ENCODE measurements around the gene CCDC15. TPM values are rescaled to one million over a fixed set of nuclear protein-coding genes. Genes with fewer than 3 reads are reported as not detected.

Gene CCDC15
- total and polyA plus RNA-seq, 2 of the 4 experiments (the other 2 are of a cell fraction): 1.1 to 2.0 TPM

DNA sequence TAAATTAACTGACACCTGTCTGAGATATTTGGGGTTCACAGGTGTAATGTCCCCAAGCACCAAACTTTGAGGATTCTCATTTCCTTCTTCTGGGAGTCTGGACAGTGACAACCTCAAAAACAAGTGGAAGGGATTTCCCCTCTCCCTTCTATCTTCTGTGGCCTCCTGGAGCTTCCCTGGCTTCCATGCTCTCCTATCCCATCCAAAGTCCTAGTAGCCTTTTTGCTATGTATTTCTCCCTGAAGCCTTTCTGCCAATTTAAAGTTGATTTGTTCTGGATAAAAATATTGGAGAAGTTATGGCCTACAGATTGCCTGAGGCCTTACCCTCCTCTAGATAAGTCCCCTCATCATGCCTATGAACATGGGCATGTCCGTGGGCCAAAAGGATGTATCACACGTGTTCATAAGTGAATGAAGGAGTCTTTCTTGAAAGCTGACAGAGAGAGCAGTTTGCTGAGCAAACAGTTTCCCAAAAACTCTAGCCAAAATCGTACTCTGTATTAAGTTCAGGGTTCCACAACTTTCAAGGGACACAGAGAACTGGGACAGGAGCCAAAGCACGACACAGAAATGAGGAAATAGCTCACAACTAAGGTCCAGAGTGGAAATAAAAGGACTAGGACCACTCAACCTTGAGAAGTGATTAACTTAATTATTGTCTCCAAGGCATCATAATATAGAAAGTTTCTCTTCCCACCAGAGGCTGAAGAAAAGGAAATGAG lies 24.9 kb upstream of the CCDC15 start:
- Histone ChIP-seq H2BK20ac (ENCODE audit: low read depth, low read length) (no peak overlapping the region), H4K20me1 (ENCODE audit: insufficient read depth, low read length) (no peaks in the 10 kb centered on the region), H3K9me1 (ENCODE audit: insufficient read depth, low read length) (peaks cover under 1% of the 10 kb centered on the region; the same call in 1 of the 2 replicates), H3K36me3 (ENCODE audit: control insufficient read depth, insufficient read depth, low read length) (no peaks in the 10 kb centered on the region), H2AK5ac (ENCODE audit: low read depth, low read length) (no peak overlapping the region), H3K4me3 (ENCODE audit: insufficient read depth, low read depth, low read length) (no peak overlapping the region), H3K27ac (ENCODE audit: insufficient read depth, low read length) (no peak overlapping the region), H2AK9ac (replicated peaks; ENCODE audit: low read depth, low read length, poor library complexity) (no peak overlapping the region), H4K91ac (ENCODE audit: insufficient read depth, low read depth, low read length) (no peak overlapping the region), H4K8ac (ENCODE audit: low read depth in 2 of 2, low read length in 2 of 2) (no peak overlapping the region), H3K79me1 (ENCODE audit: low read depth in 1 of 2, low read length in 2 of 2) (no peaks in the 10 kb centered on the region), H2AFZ (replicated peaks; ENCODE audit: low read length, poor library complexity) (no peak overlapping the region), H3K27me3 (ENCODE audit: control insufficient read depth, insufficient read depth, low read length) (no peaks in the 10 kb centered on the region), H2BK15ac (ENCODE audit: low read depth, low read length) (no peak overlapping the region), H3K14ac (replicated peaks; ENCODE audit: low read depth, low read length) (no peak overlapping the region), H4K5ac (ENCODE audit: low read depth, low read length) (no peak overlapping the region), H3K4me2 (ENCODE audit: low read depth, low read length) (no peak overlapping the region), H3K4ac (ENCODE audit: low read depth, low read length) (no peak overlapping the region), H3K23ac (ENCODE audit: low read depth, low read length) (peak overlapping the region; percentile 50; the same call in 1 of the 2 replicates), H3K4me1 (ENCODE audit: control insufficient read depth, insufficient read depth, low read length) (0 out of 2 replicates have a peak, but pooled peaks cover 2% of the 10 kb centered on the region), H2BK5ac (ENCODE audit: low read depth, low read length, poor library complexity, severe bottlenecking) (no peak overlapping the region), H3K9me3 (ENCODE audit: control insufficient read depth, insufficient read depth, low read length) (no peaks in the 10 kb centered on the region), H3K56ac (ENCODE audit: extremely low read depth, insufficient read depth, low read length) (no peak overlapping the region), H3K18ac (ENCODE audit: low read depth, low read length) (no peak overlapping the region), H2BK120ac (ENCODE audit: low read depth, low read length) (no peak overlapping the region), H3K9ac (ENCODE audit: low read depth, low read length) (no peak overlapping the region)
- ATAC-seq (ENCODE audit: low read depth): no peak
- intact Hi-C loops (cut with micrococcal nuclease) (no loop called here), in situ Hi-C loops (cut with MboI; ENCODE audit: low sequenced_read_pairs) (no loop called here), dilution Hi-C loops (cut with HindIII; ENCODE audit: low sequenced_read_pairs, unreplicated experiment) (no loop called here)
- POLR2A ChIA-PET (ENCODE audit: unreplicated experiment): no interaction called here
- no peak for DNase-seq
- no CpG with 5 or more reads among the region's 4 CpGs for WGBS, 2 experiments (ENCODE audit: extremely low coverage in 2 of 2, insufficient read length in 1 of 2)
- no TSS peak for BruUV-seq (replicated peaks)
- TF ChIP-seq RCOR1 (IDR thresholded peaks at IDR 0.05; ENCODE audit: insufficient replicate concordance, low read length): no peak
- TF ChIP-seq, protein P1, sequence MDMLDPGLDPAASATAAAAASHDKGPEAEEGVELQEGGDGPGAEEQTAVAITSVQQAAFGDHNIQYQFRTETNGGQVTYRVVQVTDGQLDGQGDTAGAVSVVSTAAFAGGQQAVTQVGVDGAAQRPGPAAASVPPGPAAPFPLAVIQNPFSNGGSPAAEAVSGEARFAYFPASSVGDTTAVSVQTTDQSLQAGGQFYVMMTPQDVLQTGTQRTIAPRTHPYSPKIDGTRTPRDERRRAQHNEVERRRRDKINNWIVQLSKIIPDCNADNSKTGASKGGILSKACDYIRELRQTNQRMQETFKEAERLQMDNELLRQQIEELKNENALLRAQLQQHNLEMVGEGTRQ (IDR thresholded peaks at IDR 0.05; ENCODE audit: low read depth, low read length): no peak
- TF ChIP-seq, protein P2, sequence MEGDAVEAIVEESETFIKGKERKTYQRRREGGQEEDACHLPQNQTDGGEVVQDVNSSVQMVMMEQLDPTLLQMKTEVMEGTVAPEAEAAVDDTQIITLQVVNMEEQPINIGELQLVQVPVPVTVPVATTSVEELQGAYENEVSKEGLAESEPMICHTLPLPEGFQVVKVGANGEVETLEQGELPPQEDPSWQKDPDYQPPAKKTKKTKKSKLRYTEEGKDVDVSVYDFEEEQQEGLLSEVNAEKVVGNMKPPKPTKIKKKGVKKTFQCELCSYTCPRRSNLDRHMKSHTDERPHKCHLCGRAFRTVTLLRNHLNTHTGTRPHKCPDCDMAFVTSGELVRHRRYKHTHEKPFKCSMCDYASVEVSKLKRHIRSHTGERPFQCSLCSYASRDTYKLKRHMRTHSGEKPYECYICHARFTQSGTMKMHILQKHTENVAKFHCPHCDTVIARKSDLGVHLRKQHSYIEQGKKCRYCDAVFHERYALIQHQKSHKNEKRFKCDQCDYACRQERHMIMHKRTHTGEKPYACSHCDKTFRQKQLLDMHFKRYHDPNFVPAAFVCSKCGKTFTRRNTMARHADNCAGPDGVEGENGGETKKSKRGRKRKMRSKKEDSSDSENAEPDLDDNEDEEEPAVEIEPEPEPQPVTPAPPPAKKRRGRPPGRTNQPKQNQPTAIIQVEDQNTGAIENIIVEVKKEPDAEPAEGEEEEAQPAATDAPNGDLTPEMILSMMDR (conservative IDR thresholded peaks at IDR 0.05; ENCODE audit: low read depth, low read length): no peak
- TF ChIP-seq FOS (IDR thresholded peaks at IDR 0.05; ENCODE audit: low read depth, low read length): no peak
- no peak for TF ChIP-seq MAZ (IDR thresholded peaks at IDR 0.05; ENCODE audit: borderline replicate concordance, low read depth, low read length)
- no peak for TF ChIP-seq SMC3 (IDR thresholded peaks at IDR 0.05; ENCODE audit: low read depth, low read length)
- TF ChIP-seq CHD1 (IDR thresholded peaks at IDR 0.05; ENCODE audit: low read depth, low read length): no peak
- no peak for TF ChIP-seq POLR2A (IDR thresholded peaks at IDR 0.05; ENCODE audit: low read depth, low read length)
- TF ChIP-seq CEBPB (IDR thresholded peaks at IDR 0.05; ENCODE audit: low read depth, low read length): no peak
- TF ChIP-seq NFE2L2 (IDR thresholded peaks at IDR 0.05; ENCODE audit: low read depth, low read length): no peak
- no peak for TF ChIP-seq MXI1 (IDR thresholded peaks at IDR 0.05; ENCODE audit: borderline replicate concordance, low read depth, low read length)
- TF ChIP-seq RAD21 (IDR thresholded peaks at IDR 0.05; ENCODE audit: low read length): no peak
- TF ChIP-seq BHLHE40 (IDR thresholded peaks at IDR 0.05; ENCODE audit: low read depth, low read length): no peak
- no peak for TF ChIP-seq RFX5 (IDR thresholded peaks at IDR 0.05; ENCODE audit: low read depth, low read length)
- TF ChIP-seq, protein P3, sequence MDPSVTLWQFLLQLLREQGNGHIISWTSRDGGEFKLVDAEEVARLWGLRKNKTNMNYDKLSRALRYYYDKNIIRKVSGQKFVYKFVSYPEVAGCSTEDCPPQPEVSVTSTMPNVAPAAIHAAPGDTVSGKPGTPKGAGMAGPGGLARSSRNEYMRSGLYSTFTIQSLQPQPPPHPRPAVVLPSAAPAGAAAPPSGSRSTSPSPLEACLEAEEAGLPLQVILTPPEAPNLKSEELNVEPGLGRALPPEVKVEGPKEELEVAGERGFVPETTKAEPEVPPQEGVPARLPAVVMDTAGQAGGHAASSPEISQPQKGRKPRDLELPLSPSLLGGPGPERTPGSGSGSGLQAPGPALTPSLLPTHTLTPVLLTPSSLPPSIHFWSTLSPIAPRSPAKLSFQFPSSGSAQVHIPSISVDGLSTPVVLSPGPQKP (IDR thresholded peaks at IDR 0.05; ENCODE audit: borderline replicate concordance, low read depth, low read length): no peak
- TF ChIP-seq MAFK (IDR thresholded peaks at IDR 0.05; ENCODE audit: low read depth, low read length): no peak
- CTCF ChIA-PET: interaction anchor here (1.0 kb wide), 1 partner anchor 12 kb away, joined by 3 read pairs; no protein-coding TSS in a partner anchor

All from IMR-90 (cell line).